ENCODE results near the gene BAAT. TPM values are rescaled to one million over a fixed set of nuclear protein-coding genes. Genes with fewer than 3 reads are reported as not detected.

BAAT gene
- total and polyA plus RNA-seq, 5 donors from 2014 or later = 0.09 to 0.15 TPM; not detected in 3

DNA sequence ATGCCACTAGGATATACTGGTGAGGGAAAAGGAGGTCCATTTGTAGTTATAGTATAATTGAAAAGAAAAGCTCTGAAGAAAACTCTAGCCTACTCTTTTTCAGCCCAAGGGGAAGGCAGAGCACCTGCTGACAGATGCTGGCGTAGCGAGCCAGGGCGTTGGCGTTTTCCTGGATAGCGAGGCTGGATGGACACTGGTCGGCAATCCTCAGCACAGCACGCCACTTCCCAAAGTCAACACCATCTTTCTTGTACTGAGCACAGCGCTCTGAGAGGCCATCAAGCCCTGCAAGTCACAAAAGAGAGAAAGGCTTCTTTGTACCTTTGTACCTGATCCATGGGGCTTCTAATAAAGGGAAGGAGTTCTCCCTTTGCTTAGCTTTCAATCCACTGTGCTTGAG is 42.6 kb upstream of the BAAT start:
- peaks cover 12% of the 10 kb centered on the region for H3K27me3 Mint-ChIP-seq
- H3K9me3 ChIP-seq (ENCODE audit: control insufficient read depth in 2 of 2, low read length in 2 of 2) = peaks cover 0 to 2% of the 10 kb centered on the region in 2 experiments
- no peak overlapping the region for H3K4me3 Mint-ChIP-seq
- no peaks in the 10 kb centered on the region for H3K36me3 Mint-ChIP-seq
- no peaks in the 10 kb centered on the region for H3K27me3 ChIP-seq (ENCODE audit: control insufficient read depth, insufficient read depth, low read length)
- H3K27ac ChIP-seq (ENCODE audit: insufficient read depth, low read length, poor library complexity, severe bottlenecking) = no peak overlapping the region
- no peaks in the 10 kb centered on the region for H3K36me3 ChIP-seq (ENCODE audit: control insufficient read depth, insufficient read depth, low read length)
- no peaks in the 10 kb centered on the region for H3K4me1 ChIP-seq (ENCODE audit: control insufficient read depth, insufficient read depth, low read length, poor library complexity, severe bottlenecking)
- no peak overlapping the region for H3K4me3 ChIP-seq (ENCODE audit: low read depth, low read length)
- H3K4me1 Mint-ChIP-seq = no peaks in the 10 kb centered on the region
- DNase-seq (no peak), ATAC-seq (ENCODE audit: low read depth in 2 of 2) (no peak)
- no peak overlapping the region for H3K27ac Mint-ChIP-seq
- H3K9me3 Mint-ChIP-seq = peaks cover 0 to 13% (median 3%) of the 10 kb centered on the region in 7 donors

DNA sequence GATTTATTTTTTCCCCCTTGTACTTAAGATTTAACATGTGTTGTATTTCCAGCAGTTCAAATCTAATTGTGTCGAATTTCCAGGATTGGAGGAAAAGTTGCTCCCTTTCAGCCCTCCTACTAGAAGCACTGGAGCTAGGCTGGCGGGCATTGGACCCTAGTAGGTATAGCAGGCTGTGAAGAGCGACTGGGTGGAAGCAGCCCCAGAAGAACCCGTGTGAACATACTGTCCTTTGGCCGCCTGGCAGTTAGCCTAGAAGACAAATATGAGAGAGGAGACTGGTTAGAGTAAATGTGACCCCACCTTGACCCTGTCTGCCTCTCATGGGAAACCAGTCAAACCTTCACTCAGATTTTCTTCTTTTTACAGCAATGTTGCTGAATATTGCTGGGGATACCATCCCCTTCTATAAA is 36.9 kb upstream of the BAAT start:
- ATAC-seq (ENCODE audit: low read depth in 2 of 2) = no peak

DNA sequence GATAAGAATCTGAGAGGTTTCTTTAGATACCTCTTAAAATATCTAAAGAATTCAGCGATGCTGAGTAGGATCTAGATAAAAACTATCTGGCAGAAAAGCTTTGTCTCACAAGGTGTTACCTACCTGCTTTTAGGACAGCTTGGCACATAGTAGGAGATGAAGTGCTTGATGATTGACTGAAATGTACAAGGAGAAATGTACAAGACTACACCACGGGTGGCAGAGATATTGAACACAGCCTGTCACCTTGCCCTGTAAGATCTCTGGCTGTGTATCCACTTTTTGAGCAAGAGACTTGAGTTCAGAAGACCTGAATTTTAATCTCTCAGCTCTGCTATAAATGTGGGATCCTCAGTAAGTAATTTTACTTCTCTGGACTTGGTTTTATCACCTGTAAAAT is 35.1 kb upstream of the BAAT start:
- Histone ChIP-seq H3K27me3 (ENCODE audit: control insufficient read depth, insufficient read depth, low read length) (no peaks in the 10 kb centered on the region), H3K9me3 (ENCODE audit: control insufficient read depth in 2 of 2, low read length in 2 of 2) (peaks cover 29 to 32% of the 10 kb centered on the region in 2 experiments)
- H3K9me3 Mint-ChIP-seq = peaks cover 3 to 49% (median 26%) of the 10 kb centered on the region in 7 donors

More for the DNA sequence above, 36.9 kb upstream of the BAAT start:
- no peak overlapping the region for H3K27ac ChIP-seq (ENCODE audit: insufficient read depth, low read length, poor library complexity, severe bottlenecking)
- no peak for DNase-seq
- Mint-ChIP-seq H3K27ac (no peak overlapping the region), H3K36me3 (no peaks in the 10 kb centered on the region), H3K9me3 (peaks cover 0 to 37% (median 23%) of the 10 kb centered on the region in 7 donors), H3K27me3 (peaks cover 4% of the 10 kb centered on the region), H3K4me1 (no peaks in the 10 kb centered on the region), H3K4me3 (no peak overlapping the region)
- H3K9me3 ChIP-seq (ENCODE audit: control insufficient read depth in 2 of 2, low read length in 2 of 2) = peaks cover 19 to 22% of the 10 kb centered on the region in 2 experiments
- H3K4me3 ChIP-seq (ENCODE audit: low read depth, low read length) = no peak overlapping the region
- H3K36me3 ChIP-seq (ENCODE audit: control insufficient read depth, insufficient read depth, low read length) = no peaks in the 10 kb centered on the region
- H3K27me3 ChIP-seq (ENCODE audit: control insufficient read depth, insufficient read depth, low read length) = no peaks in the 10 kb centered on the region
- no peaks in the 10 kb centered on the region for H3K4me1 ChIP-seq (ENCODE audit: control insufficient read depth, insufficient read depth, low read length, poor library complexity, severe bottlenecking)

DNA sequence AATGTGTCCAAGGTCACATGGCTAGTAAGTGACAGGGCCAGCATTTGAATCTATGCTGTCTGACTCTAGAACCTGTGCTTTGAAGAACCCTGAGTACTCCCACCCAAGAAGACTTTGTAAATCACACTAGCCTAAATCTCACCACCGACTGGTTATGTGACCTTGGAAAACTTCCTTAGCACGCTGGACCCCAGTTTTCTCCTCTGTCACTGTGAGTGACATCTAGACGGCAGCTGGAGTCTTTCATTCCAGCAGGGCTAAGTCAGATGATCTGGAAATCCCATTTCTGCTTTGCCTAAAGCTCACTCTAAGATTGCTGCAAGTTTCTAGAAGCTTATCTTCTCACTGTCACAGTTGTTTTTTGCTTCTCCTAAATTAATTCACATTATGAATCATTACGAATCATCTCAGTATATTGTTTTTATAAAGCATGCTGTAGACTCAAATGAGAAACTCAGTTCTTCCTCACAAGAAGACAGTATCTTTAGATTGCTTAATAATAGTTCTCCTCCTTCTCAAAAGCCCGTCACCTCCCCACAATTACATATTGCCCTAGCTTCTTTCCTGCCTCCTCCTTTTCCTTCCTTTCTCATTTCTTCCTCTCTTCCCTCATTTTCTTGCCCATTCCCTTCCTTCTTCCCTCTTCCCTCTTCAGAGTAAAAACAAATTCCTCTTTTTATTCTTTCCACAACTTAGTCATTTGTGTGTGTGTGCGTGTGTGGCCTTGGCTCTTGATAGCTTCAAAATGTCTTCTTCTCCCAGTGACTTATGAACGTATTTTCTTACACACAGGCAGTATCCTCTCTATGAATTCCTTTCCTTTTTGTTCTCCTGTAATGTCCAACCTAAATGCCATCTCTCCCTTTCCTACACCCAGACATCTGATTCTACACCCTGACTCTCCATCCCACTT is 34.0 kb upstream of the BAAT start:
- no peak for DNase-seq
- peaks cover 38 to 42% of the 10 kb centered on the region in 2 experiments for H3K9me3 ChIP-seq (ENCODE audit: control insufficient read depth in 2 of 2, low read length in 2 of 2)
- Mint-ChIP-seq H3K36me3 (peaks cover 6% of the 10 kb centered on the region), H3K27ac (no peak overlapping the region), H3K27me3 (peaks cover 4% of the 10 kb centered on the region), H3K4me1 (no peaks in the 10 kb centered on the region), H3K9me3 (peaks cover 3 to 55% (median 24%) of the 10 kb centered on the region in 7 donors), H3K4me3 (no peak overlapping the region)
- no peak for ATAC-seq (ENCODE audit: low read depth in 2 of 2)
- H3K4me3 ChIP-seq (ENCODE audit: low read depth, low read length) = no peak overlapping the region
- no peaks in the 10 kb centered on the region for H3K27me3 ChIP-seq (ENCODE audit: control insufficient read depth, insufficient read depth, low read length)
- no peak overlapping the region for H3K27ac ChIP-seq (ENCODE audit: insufficient read depth, low read length, poor library complexity, severe bottlenecking)
- no peaks in the 10 kb centered on the region for H3K4me1 ChIP-seq (ENCODE audit: control insufficient read depth, insufficient read depth, low read length, poor library complexity, severe bottlenecking)
- H3K36me3 ChIP-seq (ENCODE audit: control insufficient read depth, insufficient read depth, low read length) = no peaks in the 10 kb centered on the region

More for the DNA sequence above, 35.1 kb upstream of the BAAT start:
- H3K36me3 Mint-ChIP-seq = peaks cover 5% of the 10 kb centered on the region
- no peak overlapping the region for H3K27ac Mint-ChIP-seq
- Histone ChIP-seq H3K27ac (ENCODE audit: insufficient read depth, low read length, poor library complexity, severe bottlenecking) (no peak overlapping the region), H3K4me3 (ENCODE audit: low read depth, low read length) (no peak overlapping the region), H3K4me1 (ENCODE audit: control insufficient read depth, insufficient read depth, low read length, poor library complexity, severe bottlenecking) (no peaks in the 10 kb centered on the region), H3K36me3 (ENCODE audit: control insufficient read depth, insufficient read depth, low read length) (no peaks in the 10 kb centered on the region)
- no peak overlapping the region for H3K4me3 Mint-ChIP-seq
- no peak for DNase-seq
- no peaks in the 10 kb centered on the region for H3K4me1 Mint-ChIP-seq
- peaks cover 4% of the 10 kb centered on the region for H3K27me3 Mint-ChIP-seq
- ATAC-seq (ENCODE audit: low read depth in 2 of 2) = no peak

DNA sequence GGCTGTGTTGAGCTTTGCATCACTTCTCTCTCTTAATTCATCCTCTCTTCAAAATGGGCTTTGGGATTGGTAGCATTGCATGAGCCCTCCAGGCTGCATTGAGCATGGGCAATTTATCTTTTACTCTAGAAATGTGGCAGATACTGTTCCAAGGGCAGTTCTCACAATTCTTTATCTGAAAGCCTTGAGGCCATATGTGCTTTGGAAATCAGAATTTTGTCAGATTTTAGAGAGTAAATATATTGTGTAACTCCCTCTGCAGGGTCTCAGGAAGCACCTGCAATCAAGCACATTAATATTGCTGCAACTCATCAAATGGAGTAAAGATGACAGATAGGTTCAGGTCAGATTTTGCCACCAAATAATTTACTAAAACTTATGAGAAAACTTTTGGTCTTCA is 33.2 kb upstream of the BAAT start:
- Mint-ChIP-seq H3K27ac (peak overlapping the region in 1 of 3 donors; percentile 12), H3K9me3 (peaks cover 6 to 59% (median 28%) of the 10 kb centered on the region in 7 donors), H3K4me1 (no peaks in the 10 kb centered on the region), H3K4me3 (no peak overlapping the region), H3K27me3 (no peaks in the 10 kb centered on the region), H3K36me3 (peaks cover 11% of the 10 kb centered on the region)
- no peak for DNase-seq
- ATAC-seq (ENCODE audit: low read depth in 2 of 2) = no peak
- H3K4me3 ChIP-seq (ENCODE audit: low read depth, low read length) = no peak overlapping the region
- no peaks in the 10 kb centered on the region for H3K36me3 ChIP-seq (ENCODE audit: control insufficient read depth, insufficient read depth, low read length)
- H3K4me1 ChIP-seq (ENCODE audit: control insufficient read depth, insufficient read depth, low read length, poor library complexity, severe bottlenecking) = no peaks in the 10 kb centered on the region
- H3K9me3 ChIP-seq (ENCODE audit: control insufficient read depth in 2 of 2, low read length in 2 of 2) = peaks cover 45 to 50% of the 10 kb centered on the region in 2 experiments
- H3K27ac ChIP-seq (ENCODE audit: insufficient read depth, low read length, poor library complexity, severe bottlenecking) = no peak overlapping the region
- H3K27me3 ChIP-seq (ENCODE audit: control insufficient read depth, insufficient read depth, low read length) = no peaks in the 10 kb centered on the region

DNA sequence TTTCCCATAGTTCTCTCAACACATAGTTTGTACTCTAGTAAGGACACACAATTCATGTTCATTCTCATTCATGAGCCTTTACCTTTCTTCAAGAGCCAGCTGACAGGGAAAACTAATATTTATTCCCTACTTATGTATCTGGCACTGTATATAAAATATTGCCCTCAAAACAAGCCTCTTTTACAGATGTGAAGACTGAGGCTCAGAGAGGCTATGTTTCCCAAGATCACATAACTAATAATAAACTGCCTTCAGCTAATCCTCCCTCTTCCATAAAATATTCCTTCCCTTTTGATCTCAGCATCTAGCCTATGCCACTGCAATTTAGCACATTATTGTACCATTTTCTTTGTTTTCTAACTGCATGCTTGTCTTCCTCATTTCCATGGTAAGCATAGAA is 32.6 kb upstream of the BAAT start:
- H3K4me1 ChIP-seq (ENCODE audit: control insufficient read depth, insufficient read depth, low read length, poor library complexity, severe bottlenecking) = no peaks in the 10 kb centered on the region
- Mint-ChIP-seq H3K27ac (no peak overlapping the region), H3K27me3 (no peaks in the 10 kb centered on the region), H3K9me3 (peaks cover 6 to 64% (median 32%) of the 10 kb centered on the region in 7 donors), H3K4me1 (no peaks in the 10 kb centered on the region), H3K4me3 (no peak overlapping the region), H3K36me3 (peaks cover 15% of the 10 kb centered on the region)
- ATAC-seq (ENCODE audit: low read depth in 2 of 2) = no peak
- H3K9me3 ChIP-seq (ENCODE audit: control insufficient read depth in 2 of 2, low read length in 2 of 2) = peaks cover 48 to 55% of the 10 kb centered on the region in 2 experiments
- no peak overlapping the region for H3K27ac ChIP-seq (ENCODE audit: insufficient read depth, low read length, poor library complexity, severe bottlenecking)
- H3K27me3 ChIP-seq (ENCODE audit: control insufficient read depth, insufficient read depth, low read length) = no peaks in the 10 kb centered on the region
- no peaks in the 10 kb centered on the region for H3K36me3 ChIP-seq (ENCODE audit: control insufficient read depth, insufficient read depth, low read length)
- no peak for DNase-seq
- no peak overlapping the region for H3K4me3 ChIP-seq (ENCODE audit: low read depth, low read length)

DNA sequence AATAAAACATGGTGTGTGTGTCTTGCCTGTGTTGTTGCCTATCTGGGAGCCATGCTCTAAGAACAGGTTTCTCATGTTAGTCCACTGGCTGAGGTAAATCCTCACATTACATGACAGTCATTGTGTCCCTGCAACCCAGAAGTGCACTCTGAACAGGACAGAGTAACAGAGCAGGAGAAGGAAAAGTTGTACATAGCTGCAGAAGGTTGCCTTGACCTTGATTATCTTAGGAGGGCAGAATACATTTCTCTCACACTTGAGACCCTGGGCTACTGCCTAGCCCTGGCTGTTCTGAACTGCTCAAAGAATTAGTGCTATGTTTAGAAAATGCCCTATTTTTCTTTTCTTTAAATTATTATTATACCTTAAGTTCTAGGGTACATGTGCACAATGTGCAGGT is 30.8 kb upstream of the BAAT start:
- Mint-ChIP-seq H3K27ac (no peak overlapping the region), H3K9me3 (peaks cover 6 to 72% (median 36%) of the 10 kb centered on the region in 7 donors), H3K4me3 (no peak overlapping the region), H3K36me3 (peaks cover 15% of the 10 kb centered on the region), H3K27me3 (no peaks in the 10 kb centered on the region), H3K4me1 (no peaks in the 10 kb centered on the region)
- no peak overlapping the region for H3K4me3 ChIP-seq (ENCODE audit: low read depth, low read length)
- H3K27ac ChIP-seq (ENCODE audit: insufficient read depth, low read length, poor library complexity, severe bottlenecking) = no peak overlapping the region
- DNase-seq (no peak), ATAC-seq (ENCODE audit: low read depth in 2 of 2) (no peak)
- H3K4me1 ChIP-seq (ENCODE audit: control insufficient read depth, insufficient read depth, low read length, poor library complexity, severe bottlenecking) = no peaks in the 10 kb centered on the region
- no peaks in the 10 kb centered on the region for H3K27me3 ChIP-seq (ENCODE audit: control insufficient read depth, insufficient read depth, low read length)
- no peaks in the 10 kb centered on the region for H3K36me3 ChIP-seq (ENCODE audit: control insufficient read depth, insufficient read depth, low read length)
- peaks cover 55 to 73% of the 10 kb centered on the region in 2 experiments for H3K9me3 ChIP-seq (ENCODE audit: control insufficient read depth in 2 of 2, low read length in 2 of 2)
